Measurements from ENCODE around the gene ARID5B. TPM values are rescaled to one million over a fixed set of nuclear protein-coding genes. Genes with fewer than 3 reads are reported as not detected.

ARID5B gene
- total and polyA plus RNA-seq, 2 donors (not counting 1 experiment from before 2014, with no cell fraction given), result 118 to 145 TPM

- H3K36me3 ChIP-seq (ENCODE audit: control insufficient read depth, insufficient read depth, low read length), result no peaks in the 10 kb centered on the region
- no peaks in the 10 kb centered on the region for H3K4me1 ChIP-seq (ENCODE audit: control insufficient read depth, extremely low read depth, insufficient read depth, low read length)
- H3K9me3 ChIP-seq (ENCODE audit: control insufficient read depth, insufficient read depth, low read depth, low read length), result no peaks in the 10 kb centered on the region
- no peak for TF ChIP-seq CTCF (conservative IDR thresholded peaks at IDR 0.05 in 1 of 2, IDR thresholded peaks at IDR 0.05 in 1 of 2; ENCODE audit: low read depth in 1 of 2, low read length in 2 of 2)
- TF ChIP-seq EZH2 (IDR thresholded peaks at IDR 0.05; ENCODE audit: low read length, missing control alignments), result no peak
- H3K27me3 ChIP-seq (ENCODE audit: control insufficient read depth, insufficient read depth, low read length), result no peaks in the 10 kb centered on the region
- no peak for DNase-seq (ENCODE audit: low read depth in 2 of 2)
- no peak overlapping the region for H3K4me3 ChIP-seq (replicated peaks in 1 of 4; ENCODE audit: control extremely low read depth in 1 of 4, insufficient read depth in 1 of 4, low read depth in 3 of 4, low read length in 4 of 4)
- H2AFZ ChIP-seq (ENCODE audit: low read length), result no peak overlapping the region
- H3K9ac ChIP-seq (ENCODE audit: insufficient read depth, low read length), result no peak overlapping the region
- no peak overlapping the region for H3K4me2 ChIP-seq (ENCODE audit: extremely low read depth, insufficient read depth, low read length)
- no peak overlapping the region for H3K27ac ChIP-seq (ENCODE audit: insufficient read depth, low read length)
- no peaks in the 10 kb centered on the region for H3K79me2 ChIP-seq (ENCODE audit: control insufficient read depth, insufficient read depth, low read length)
- no peaks in the 10 kb centered on the region for H4K20me1 ChIP-seq (ENCODE audit: control insufficient read depth, extremely low read depth, insufficient read depth, low read length)
These were observed 219.7 kb downstream of the ARID5B start for GRCh38 chr10:62121187-62121530.

GRCh38 chr10:62127975-62128374 is 226.5 kb downstream of the ARID5B start:
- DNase-seq (ENCODE audit: low read depth in 2 of 2), result no peak
- TF ChIP-seq EZH2 (IDR thresholded peaks at IDR 0.05; ENCODE audit: low read length, missing control alignments) (no peak), CTCF (conservative IDR thresholded peaks at IDR 0.05 in 1 of 2, IDR thresholded peaks at IDR 0.05 in 1 of 2; ENCODE audit: low read depth in 1 of 2, low read length in 2 of 2) (no peak)
- H3K79me2 ChIP-seq (ENCODE audit: control insufficient read depth, insufficient read depth, low read length), result no peaks in the 10 kb centered on the region
- H3K9ac ChIP-seq (ENCODE audit: insufficient read depth, low read length), result no peak overlapping the region
- peak overlapping the region; percentile 58 for H2AFZ ChIP-seq (ENCODE audit: low read length)
- no peak overlapping the region for H3K27ac ChIP-seq (ENCODE audit: insufficient read depth, low read length)
- H3K4me1 ChIP-seq (ENCODE audit: control insufficient read depth, extremely low read depth, insufficient read depth, low read length), result peaks cover 8% of the 10 kb centered on the region
- no peaks in the 10 kb centered on the region for H3K36me3 ChIP-seq (ENCODE audit: control insufficient read depth, insufficient read depth, low read length)
- H3K27me3 ChIP-seq (ENCODE audit: control insufficient read depth, insufficient read depth, low read length), result no peaks in the 10 kb centered on the region
- no peak overlapping the region for H3K4me2 ChIP-seq (ENCODE audit: extremely low read depth, insufficient read depth, low read length)
- H3K4me3 ChIP-seq (replicated peaks in 1 of 4; ENCODE audit: control extremely low read depth in 1 of 4, insufficient read depth in 1 of 4, low read depth in 3 of 4, low read length in 4 of 4), result no peak overlapping the region
- H4K20me1 ChIP-seq (ENCODE audit: control insufficient read depth, extremely low read depth, insufficient read depth, low read length), result no peaks in the 10 kb centered on the region
- H3K9me3 ChIP-seq (ENCODE audit: control insufficient read depth, insufficient read depth, low read depth, low read length), result no peaks in the 10 kb centered on the region

- no peaks in the 10 kb centered on the region for H4K20me1 ChIP-seq (ENCODE audit: control insufficient read depth, extremely low read depth, insufficient read depth, low read length)
- no peak overlapping the region for H3K9ac ChIP-seq (ENCODE audit: insufficient read depth, low read length)
- TF ChIP-seq EZH2 (IDR thresholded peaks at IDR 0.05; ENCODE audit: low read length, missing control alignments) (no peak), CTCF (conservative IDR thresholded peaks at IDR 0.05 in 1 of 2, IDR thresholded peaks at IDR 0.05 in 1 of 2; ENCODE audit: low read depth in 1 of 2, low read length in 2 of 2) (no peak)
- no peak overlapping the region for H3K4me3 ChIP-seq (replicated peaks in 1 of 4; ENCODE audit: control extremely low read depth in 1 of 4, insufficient read depth in 1 of 4, low read depth in 3 of 4, low read length in 4 of 4)
- H3K79me2 ChIP-seq (ENCODE audit: control insufficient read depth, insufficient read depth, low read length), result no peaks in the 10 kb centered on the region
- no peaks in the 10 kb centered on the region for H3K27me3 ChIP-seq (ENCODE audit: control insufficient read depth, insufficient read depth, low read length)
- H2AFZ ChIP-seq (ENCODE audit: low read length), result no peak overlapping the region
- peaks cover 8% of the 10 kb centered on the region for H3K4me1 ChIP-seq (ENCODE audit: control insufficient read depth, extremely low read depth, insufficient read depth, low read length)
- H3K9me3 ChIP-seq (ENCODE audit: control insufficient read depth, insufficient read depth, low read depth, low read length), result no peaks in the 10 kb centered on the region
- no peaks in the 10 kb centered on the region for H3K36me3 ChIP-seq (ENCODE audit: control insufficient read depth, insufficient read depth, low read length)
- H3K4me2 ChIP-seq (ENCODE audit: extremely low read depth, insufficient read depth, low read length), result no peak overlapping the region
- peak; percentile 95 to 97 for DNase-seq (ENCODE audit: low read depth in 2 of 2)
- H3K27ac ChIP-seq (ENCODE audit: insufficient read depth, low read length), result no peak overlapping the region
These were observed 229.4 kb downstream of the ARID5B start for GRCh38 chr10:62130948-62131347.

Measured in fibroblast of lung (primary cell).